NOMO-1 (cell line): ENCODE data around the gene PTPN7.
"Not testable (repeated sequence)": the region's sequence is repeated elsewhere in the genome, so short reads cannot be mapped to it uniquely, and the experiment has no call there.

Experiments used
- DNase-seq, 2 experiments: peaks; one replicate each; lab custom pipeline; 2025; ENCODE audit not compliant: unreplicated experiment in 2 of 2; lab: John Stamatoyannopoulos, UW

The PTPN7 gene

DNA sequence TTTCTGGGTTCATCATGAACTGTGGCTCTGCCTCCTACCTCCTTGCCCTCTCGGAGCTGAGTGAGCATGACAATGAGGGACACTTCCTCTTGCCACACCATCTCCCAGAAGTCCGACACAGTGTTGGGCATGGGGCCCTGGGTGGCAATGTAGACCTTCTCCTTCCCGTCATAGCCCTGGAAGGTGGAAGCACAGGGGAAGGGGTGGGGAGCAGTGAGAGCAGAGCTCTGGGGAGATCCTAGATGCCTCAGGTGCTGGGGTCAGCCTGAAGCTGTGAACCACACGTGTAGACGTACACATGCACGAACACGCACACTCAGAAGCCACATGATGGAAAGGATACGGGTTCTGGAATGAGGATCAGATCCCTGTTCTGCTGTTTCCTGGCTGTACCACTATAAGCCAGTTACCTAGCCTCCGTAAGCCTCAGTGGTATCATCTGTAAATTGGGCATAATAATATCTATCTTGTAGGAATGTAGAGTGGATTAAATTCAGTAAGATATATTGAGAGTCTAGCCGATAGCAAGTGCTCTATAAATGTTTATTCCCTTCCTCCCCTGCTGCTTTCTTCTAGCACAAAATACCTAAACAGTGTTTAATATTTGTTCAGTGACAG is 6.1 kb downstream of the PTPN7 start:
- no peak for DNase-seq

DNA sequence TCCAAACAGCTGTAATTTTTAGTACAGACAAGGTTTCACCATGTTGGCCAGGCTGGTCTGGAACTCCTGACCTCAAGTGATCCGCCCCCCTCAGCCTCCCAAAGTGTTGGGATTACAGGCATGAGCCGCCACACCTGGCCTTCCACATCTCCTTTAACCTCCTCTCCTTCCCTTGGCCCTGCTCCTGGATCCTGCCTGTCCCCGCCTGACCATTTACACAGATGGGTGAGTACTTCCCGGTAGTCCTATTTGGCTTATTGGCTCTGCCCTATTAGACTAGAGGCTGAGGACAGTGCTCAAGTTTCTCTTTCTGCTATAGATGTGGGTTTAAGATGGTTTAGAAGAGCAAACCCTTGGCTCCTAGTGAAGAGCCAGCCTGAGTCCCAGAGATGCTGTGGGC is 7.1 kb downstream of the PTPN7 start:
- no peak for DNase-seq

DNA sequence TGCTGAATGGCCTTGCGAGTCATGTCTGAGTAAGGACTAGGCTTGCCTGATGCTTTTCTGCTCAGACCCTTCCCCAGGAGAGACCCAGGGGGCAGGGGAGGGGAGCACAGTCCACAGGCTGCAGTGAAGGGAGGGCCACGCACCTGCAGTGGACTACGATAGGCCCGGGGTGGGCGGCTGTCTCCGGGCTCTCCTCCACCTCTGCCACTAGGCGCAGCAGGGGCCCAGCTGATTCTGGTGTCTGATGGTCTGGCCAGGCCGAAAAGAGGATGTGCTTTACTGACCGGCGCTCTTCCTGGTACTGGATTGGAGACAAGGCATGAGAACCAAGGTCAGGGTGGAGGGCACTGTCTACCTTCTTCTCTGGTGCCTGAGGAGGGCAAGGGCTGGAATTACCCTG is 8.0 kb downstream of the PTPN7 start:
- DNase-seq, result no peak

DNA sequence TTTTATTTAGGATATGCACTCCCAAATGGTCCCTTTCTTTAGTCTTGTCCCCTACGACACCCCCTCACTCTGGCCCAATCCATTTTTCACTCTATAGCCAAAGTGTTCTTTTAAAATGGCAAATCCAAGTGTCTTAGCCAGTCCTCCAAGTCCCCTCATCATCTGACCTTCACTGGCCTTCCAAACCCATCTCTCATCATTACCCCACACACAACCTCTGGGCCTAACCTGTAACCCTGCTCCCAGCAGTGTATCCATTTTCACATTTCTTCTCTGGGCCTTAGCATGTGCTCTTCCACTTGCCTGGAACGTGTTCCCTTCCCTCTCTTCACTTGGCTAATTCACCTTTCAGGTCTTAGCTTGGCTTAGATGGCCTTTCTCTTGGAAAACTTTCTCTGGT is 9.4 kb downstream of the PTPN7 start:
- DNase-seq, result no peak

DNA sequence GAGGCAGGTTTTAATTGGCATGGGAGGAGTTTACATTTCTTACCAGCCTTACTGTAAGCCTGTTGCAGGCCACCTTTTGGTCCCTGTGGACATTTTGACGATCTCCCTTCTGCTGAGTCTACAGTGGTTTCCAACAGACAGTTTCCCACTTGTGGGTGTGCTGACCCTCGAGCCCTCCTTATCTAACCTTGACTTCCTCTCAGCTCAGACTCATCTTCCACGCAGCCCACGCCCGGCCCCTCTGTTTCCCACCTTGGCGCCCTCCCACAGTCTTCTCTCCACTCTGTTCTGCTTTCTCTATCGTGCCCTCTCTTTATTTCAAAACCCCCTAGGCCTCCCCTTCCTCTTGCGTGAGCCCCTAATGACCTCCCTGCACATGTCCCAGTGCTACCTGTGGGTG is 9.8 kb downstream of the PTPN7 start:
- no peak for DNase-seq

DNA sequence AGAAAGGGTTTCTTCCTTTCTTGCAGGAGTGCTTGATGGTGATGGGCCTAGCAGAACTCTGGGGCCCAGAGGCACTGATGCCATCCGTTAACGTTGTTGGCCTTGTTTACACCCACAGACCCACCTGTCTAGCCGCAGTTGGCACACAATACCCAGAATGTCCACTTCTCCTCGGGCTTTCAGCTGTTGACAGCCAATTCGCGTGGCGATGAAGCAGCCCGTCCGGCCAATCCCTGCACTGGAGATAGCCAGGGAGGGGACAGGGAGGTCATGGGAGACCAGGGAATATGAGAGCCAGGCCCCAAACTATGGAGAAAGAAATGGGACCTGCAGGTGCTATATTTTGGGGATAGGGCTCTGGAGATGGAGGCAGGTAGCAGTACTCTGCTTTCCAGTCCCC is 10.2 kb downstream of the PTPN7 start:
- no peak for DNase-seq

DNA sequence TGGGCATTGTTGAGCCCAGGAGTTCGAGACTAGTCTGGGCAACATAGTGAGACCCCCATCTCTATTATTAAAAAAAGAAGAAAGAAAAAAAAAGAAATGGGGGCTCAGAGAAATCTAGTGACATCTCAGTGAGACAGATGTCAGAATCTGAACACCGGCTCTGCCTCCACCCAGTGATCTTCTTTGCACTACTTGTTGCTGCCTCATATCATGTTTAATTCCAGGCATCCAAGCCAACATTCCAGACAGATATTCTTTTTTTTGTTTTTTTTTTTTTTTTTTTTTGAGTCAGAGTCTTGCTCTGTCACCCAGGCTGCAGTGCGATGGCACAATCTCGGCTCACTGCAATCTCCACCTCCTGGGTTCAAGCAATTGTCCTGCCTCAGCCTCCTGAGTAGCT is 10.8 kb downstream of the PTPN7 start:
- no peak for DNase-seq

DNA sequence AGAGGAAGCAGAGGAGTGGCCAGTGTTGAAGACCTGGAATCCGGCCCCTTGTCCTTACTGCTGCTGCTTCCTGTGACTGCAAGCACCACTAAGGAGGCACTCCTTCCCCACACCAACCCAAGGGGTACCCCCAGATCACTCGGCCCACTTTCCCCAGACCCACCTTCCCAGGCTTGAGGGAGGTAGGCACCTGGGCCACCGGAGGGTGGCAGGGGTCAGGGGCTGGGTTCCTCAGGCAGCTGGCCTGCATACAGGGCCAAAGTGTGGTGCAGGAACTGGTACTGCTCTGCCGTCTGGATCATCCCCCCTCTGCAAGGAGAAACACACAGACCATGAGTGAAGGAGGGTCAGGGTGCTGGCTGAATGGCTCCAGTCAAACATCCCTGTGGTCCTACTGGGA is 12.0 kb downstream of the PTPN7 start:
- no peak for DNase-seq

DNA sequence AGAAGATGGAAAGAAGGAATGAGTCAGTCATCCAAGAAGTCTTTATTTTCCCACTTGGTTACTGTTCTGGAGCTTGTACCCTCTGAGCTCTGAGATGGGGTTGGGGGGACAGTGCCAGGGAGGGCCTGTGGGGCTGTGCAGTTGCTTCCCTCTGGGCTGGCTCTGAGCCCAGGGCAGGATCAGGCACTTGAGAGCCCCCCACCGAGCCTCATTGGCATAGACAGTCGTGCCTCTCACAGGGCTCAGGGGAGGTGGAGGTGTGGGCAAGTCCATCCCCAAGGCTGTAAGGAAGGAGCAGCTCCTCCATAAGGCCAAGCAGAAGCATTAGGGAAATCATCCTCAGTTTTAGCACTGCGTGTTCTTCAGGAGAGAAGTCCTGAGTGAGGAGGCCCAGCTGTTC is 13.4 kb downstream of the PTPN7 start:
- no peak for DNase-seq

DNA sequence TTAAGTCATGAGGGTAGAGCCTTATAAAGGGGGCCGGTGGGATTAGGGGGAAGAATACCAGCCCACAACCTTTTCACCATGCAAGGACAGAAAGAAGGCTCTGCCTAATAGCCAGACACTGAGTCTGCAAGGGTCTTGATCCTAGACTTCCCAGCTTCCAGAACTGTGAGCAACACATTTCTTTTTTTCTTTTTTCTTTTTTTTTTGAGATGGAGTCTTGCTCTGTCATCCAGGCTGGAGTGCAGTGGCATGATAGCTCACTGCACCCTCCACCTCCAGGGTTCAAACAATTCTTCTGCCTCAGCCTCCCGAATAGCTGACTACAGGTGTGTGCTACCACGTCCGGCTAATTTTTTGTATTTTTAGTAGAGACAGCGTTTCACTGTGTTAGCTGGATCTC is 14.1 kb downstream of the PTPN7 start:
- DNase-seq, result no peak

DNA sequence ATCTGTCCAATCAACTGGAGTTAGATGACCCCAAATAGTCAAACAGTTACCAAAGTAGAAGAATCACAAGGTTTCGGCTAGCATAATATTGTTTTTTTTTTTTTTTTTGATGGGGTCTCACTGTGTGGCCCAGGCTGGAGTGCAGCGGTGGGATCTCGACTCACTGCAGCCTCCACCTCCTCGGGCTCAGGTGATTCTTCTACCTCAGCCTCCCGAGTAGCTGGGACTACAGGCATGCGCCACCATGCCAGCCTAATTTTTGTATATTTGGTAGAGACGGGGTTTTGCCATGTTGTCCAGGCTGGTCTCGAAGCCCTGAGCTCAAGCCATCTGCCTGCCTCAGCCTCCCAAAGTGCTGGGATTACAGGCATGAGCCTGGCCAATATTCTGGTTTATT is 14.7 kb downstream of the PTPN7 start:
- DNase-seq, result not testable (repeated sequence)

DNA sequence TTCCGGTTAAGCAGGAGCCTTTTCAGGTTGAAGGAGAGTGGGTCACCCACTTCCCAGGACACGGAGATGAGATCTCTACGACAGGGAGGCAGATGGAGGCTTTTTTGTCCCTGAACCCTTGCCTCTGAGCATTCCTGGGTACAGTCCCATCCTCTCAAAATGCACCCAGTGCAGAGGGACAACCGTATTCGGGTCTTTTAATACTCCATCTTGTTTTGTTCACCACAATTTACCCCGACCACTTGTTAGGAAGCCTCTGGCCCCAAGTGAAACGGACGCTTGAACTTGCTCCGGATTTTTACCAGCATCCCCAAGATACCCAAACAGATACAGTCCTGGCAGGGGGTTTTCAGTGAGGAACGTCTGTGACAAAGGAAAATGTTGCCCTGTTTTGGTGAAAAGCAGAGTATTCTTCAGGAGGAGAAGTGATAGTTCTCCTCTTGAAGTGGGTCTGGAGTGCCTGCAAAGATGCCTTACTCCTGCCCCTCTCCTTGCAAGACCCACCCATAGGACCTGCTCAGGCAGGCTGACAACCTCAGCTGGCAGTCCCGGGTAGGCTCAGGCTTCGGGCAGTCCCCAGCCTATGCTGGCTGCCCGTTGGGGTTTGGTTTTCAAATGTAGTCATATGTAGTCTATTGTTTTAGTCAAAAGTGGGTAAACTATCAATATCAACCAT is 15.2 kb downstream of the PTPN7 start:
- DNase-seq, result peak; percentile 37 to 41

DNA sequence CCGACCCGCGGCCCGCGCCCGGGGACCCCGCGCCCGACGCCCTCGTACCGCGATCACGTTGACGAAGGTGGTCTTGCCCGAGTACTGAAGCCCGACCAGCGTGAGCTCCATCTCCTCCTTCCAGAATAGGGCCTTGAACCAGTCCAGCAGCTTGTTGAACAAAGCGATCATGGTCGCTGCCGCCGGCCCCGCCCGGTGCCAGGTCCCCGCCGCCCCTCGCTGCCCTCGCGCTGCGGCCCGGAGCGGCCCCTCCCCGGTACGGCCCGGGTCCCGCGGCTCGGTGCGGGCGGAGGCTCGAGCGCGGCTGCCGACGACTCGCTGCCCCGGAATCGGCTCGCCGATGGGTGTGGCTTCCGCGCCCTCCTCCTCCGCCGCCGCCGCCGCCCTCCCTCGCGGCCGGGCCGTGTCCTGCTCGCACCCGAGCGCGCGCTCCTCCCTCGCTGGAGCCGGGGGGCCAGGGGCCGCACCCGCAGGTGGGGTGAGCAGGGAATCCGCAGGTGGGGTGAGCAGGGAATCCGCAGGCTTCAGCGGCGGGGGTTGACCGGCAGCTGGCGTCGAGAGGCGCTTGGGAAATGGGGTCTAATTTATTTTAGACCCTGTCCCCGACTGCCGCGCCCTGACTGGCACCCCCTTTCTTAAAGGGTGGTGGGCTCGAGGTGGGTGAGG is 15.9 kb downstream of the PTPN7 start, which contains the start of gene ARL8A:
TSS of gene ARL8A (minus strand) at position 336 of the 666 bp plus-strand sequence. CDS start at position 171, 165 bp downstream.
- peak; percentile 32 to 45 for DNase-seq

DNA sequence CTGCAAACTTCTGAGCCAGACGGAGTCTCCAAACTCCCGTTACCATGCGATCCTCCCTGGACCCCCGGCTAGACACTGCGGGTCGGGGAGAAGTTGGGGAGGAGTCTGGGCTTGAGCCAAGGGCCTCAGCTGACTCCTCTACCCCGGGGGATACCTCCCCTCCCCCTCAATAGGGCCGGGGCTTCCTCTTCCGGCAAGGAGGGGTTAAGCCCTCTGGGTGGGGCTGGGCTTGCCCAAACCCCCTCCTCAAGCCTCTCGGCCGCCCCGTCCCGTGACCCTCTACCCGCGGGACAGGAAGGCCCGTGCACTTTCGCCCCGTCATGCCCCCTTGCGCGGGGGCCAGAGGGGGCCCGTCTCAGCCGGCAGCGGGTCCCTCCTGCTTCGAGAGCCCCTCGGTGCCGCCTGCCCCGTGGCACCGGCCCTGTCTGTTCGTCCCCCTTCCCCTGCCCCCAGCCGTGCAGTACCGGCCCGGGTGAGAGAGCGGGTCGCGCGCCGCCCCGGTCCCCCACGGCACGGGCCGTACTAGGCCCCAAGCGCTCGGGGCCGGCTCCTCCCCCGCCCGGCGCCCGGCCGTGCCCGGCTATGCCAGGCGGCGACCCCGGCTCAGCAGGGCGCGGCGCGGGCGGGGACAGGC is 16.5 kb downstream of the PTPN7 start:
- peak in 1 of 2 experiments; percentile 65 for DNase-seq

DNA sequence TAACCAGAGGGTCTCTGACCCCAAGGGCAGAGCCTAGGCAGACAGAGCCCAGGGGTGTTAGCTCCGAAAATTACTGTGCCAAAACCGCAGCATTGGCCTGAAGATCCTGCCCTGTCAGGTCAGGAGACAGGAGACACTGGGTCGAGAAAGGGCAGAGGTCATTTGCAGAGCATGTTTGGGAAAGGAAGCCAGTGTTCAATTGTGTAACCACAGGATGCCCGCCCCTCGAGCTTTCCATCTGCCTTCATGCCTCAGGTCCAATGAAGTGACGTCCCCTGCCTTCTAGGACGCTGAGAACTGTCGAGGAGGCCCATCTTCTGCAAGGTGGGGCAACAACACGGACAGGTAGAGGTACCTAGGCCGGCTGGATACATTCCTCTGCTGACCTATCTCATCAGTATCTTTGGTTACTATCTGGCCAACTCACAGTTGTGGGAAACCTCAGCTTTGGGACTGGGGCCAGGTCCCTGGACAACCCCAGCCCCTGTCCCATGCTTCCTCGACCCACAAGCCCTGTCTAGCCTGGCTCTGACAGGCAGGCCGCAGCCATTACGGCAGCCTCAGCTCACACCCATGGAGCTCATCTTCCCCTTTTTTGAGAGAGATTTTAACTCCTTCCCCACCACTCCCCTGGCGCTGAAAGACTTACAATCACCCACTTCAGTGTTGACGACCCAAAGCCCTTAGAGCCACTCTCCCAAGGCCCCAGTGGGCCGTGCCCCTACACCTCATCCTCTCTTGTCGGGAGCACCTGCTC is 17.2 kb downstream of the PTPN7 start:
- DNase-seq, result peak; percentile 66 to 78

DNA sequence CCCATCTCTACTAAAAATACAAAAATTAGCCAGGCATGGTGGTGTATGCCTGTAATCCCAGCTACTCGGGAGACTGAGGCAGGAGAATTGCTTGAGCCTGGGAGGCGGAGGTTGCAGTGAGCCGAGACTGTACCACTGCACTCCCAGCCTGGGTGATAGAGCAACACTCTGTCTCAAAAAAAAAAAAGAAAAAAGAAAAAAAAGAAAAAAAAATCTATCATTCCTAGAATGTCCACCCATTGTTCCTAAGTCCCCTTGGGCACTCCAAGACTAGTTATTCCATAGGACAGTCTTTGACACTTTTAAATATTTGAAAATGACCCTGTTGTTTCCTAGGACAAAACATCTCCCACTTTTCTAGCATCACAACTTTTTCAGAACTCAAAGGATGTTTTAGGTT is 18.9 kb downstream of the PTPN7 start:
- not testable (repeated sequence) for DNase-seq

DNA sequence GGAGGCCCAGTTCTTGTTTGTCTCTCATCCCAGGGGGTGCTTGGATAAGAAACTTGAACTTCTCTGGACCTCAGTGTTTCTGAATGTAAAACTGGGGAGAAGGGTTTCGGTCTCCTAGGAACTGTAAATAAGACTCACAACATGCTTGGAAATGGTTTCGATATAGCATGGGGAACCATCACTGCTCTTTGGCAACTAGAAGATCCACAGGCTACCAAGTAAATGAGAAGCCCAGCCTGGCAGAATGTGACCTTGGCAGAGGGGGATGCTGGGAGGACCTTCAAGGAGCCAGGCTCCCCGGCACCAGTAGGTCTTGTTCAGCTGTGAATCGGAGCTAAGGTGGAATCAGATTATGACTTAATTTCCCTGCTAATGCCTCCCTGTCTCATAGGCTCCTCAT is 19.6 kb downstream of the PTPN7 start:
- no peak for DNase-seq

DNA sequence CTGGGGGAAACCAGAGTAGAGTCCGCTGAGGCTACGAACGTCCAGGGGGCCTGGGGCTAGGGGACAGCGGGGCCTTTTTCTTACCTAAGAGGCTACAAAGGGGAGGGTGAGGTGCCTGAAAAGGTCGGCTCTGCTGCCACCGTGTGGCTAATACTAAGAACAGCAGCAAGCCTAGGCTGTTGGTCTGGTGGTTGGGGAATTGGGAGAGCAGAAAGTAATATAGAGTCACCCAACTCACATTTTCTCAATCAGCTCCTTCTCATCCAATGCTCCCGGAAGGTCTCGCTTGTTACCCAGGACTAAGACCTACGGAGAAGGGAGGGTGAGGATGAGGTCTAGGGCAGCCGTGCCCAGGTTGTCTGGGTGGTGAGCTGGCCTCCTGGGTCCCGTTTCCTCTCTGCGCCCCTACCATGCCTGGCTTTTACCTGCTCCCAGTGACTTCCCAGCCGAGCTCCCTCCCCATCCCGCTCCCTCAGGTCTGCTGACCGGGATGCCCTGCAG is 25.1 kb downstream of the PTPN7 start:
- DNase-seq, result peak; percentile 28 to 65

DNA sequence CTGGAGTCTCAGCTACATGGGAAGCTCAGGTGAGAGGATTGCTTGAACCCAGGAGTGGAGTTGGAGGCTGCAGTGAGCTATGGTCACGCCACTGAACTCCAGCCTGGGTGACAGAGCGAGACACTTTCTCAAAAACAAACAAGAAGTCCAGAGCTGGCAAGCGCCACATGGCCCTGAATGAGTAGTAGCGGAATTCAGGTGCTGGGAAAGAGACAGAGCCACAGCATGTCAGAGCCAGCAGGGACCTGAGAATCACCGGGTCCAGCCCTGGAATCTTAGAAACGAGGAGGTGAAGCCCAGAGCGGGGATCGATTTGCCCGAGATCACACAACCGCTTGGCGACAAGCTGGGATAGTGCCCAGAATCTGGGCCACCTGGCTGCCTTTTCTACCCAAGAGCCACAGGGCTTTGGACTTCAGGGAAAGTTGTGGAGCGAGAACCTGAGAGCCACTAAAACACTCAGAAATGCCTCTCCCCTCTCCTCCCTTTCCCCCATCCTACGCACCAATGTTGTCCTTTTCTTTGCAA is 25.7 kb downstream of the PTPN7 start:
- no peak for DNase-seq

DNA sequence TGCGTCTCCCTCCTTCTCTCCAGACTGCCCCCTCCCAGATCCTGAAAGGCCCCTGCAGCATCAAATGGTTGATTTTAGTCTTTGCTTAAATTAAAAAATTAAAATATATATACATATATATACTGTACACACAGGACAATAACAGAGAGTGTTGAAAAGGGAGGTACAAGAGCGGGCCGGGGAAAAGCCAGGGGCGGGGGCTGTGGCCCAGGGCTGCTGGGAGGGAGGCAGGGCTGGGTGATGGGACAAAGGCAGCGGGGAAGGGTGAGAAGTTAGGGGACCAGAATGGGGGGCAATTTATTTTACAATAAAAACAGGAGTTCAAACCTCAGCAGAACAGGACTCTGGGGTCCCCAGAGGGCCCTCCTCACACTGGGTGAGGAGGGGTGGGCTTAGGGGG is 26.4 kb downstream of the PTPN7 start:
- DNase-seq, result no peak
